Smooth muscle cell (in vitro differentiated cells): ENCODE measurements around the gene BRI3BP. TPM values are rescaled to one million over a fixed set of nuclear protein-coding genes. Genes with fewer than 3 reads are reported as not detected.

Experiments used
- DNase-seq: peaks from one replicate; lab custom pipeline; 2025; ENCODE audit not compliant: unreplicated experiment; lab: John Stamatoyannopoulos, UW
- H2AFZ ChIP-seq: fragments of 200-600 bp; sonication (generic); 2 replicates; pipeline ENCODE4 v1.6.0; 2016; ENCODE audit warnings: antibody characterized with exemption, low read depth, mild to moderate bottlenecking
- H3F3A ChIP-seq: fragments of 200-600 bp; sonication (generic); 2 replicates; pipeline ENCODE4 v1.6.0; 2017; ENCODE audit warnings: antibody characterized with exemption, low read depth
- H3K27ac ChIP-seq: fragments of 200-600 bp; sonication (generic); 2 replicates; pipeline ENCODE4 v1.5.1; 2016; ENCODE audit warnings: low read depth, mild to moderate bottlenecking
- H3K27me3 ChIP-seq: fragments of 200-600 bp; sonication (generic); 2 replicates; pipeline ENCODE4 v1.6.1; 2016; ENCODE audit warnings: low read depth, mild to moderate bottlenecking
- H3K36me3 ChIP-seq: fragments of 200-600 bp; sonication (generic); 2 replicates; pipeline ENCODE4 v1.5.1; 2016; ENCODE audit warnings: low read depth
- H3K4me1 ChIP-seq: fragments of 200-600 bp; sonication (generic); 2 replicates; pipeline ENCODE4 v1.5.1; 2016; ENCODE audit warnings: low read depth
- H3K4me2 ChIP-seq: fragments of 200-600 bp; sonication (generic); 2 replicates; pipeline ENCODE4 v1.6.0; 2016; ENCODE audit warnings: mild to moderate bottlenecking
- H3K4me3 ChIP-seq: fragments of 200-600 bp; sonication (generic); 2 replicates; pipeline ENCODE4 v1.5.1; 2016; ENCODE audit warnings: mild to moderate bottlenecking
- H3K79me2 ChIP-seq: fragments of 200-600 bp; sonication (generic); 2 replicates; pipeline ENCODE4 v1.6.0; 2016; ENCODE audit warnings: low read depth, mild to moderate bottlenecking
- H3K9ac ChIP-seq: fragments of 200-600 bp; sonication (generic); 2 replicates; pipeline ENCODE4 v1.6.0; 2016; ENCODE audit warnings: low read depth
- H3K9me3 ChIP-seq: fragments of 200-600 bp; sonication (generic); replicated peaks from 2 replicates; pipeline ENCODE4 v1.5.1; 2016; ENCODE audit warnings: low read depth
- H4K20me1 ChIP-seq: fragments of 200-600 bp; sonication (generic); 2 replicates; pipeline ENCODE4 v1.6.0; 2016; ENCODE audit warnings: low read depth
- CTCF ChIP-seq: fragments of 200-600 bp; sonication (generic); IDR thresholded peaks from 2 replicates; pipeline ENCODE4 v1.5.1; 2017; ENCODE audit warnings: borderline replicate concordance, mild to moderate bottlenecking, antibody characterized with exemption; ENCODE audit not compliant: insufficient read depth, poor library complexity, severe bottlenecking
- WGBS: methylation state at CpG from one replicate; pipeline ENCODE4 v1.1.7; 2016; ENCODE audit warnings: low lambda C conversion rate; 5-methylcytosine and 5-hydroxymethylcytosine counted together
- polyA plus RNA-seq: library from polyadenylated mRNA; unstranded; fragments of >200 nt; fragmentation: Nextera tagmentation; extraction: Ambion mirVana; gene quantifications from 2 replicates; pipeline ENCODE4 v1.2.1, GENCODE V29; 2016
- total RNA-seq: library from RNA; depleted of rRNA; stranded (reverse); fragments of >200 nt; gene quantifications from 2 replicates; pipeline ENCODE4 v1.2.3, GENCODE V29; 2014

Gene BRI3BP
- 1.3 and 1.8 TPM in 2 replicates for total RNA-seq
- polyA plus RNA-seq = 1.2 and 2.3 TPM in 2 replicates

- no peaks in the 10 kb centered on the region for H3K36me3 ChIP-seq
- TF ChIP-seq CTCF = no peak
- WGBS = under 1% methylated on average over 60 of the region's 112 CpGs
- H3K9ac ChIP-seq = no peak within 1 kb of the TSS
- no peaks in the 10 kb centered on the region for H3F3A ChIP-seq
- H3K4me2 ChIP-seq = peak within 1 kb of the TSS; percentile 100
- DNase-seq = no peak
- H3K79me2 ChIP-seq = peaks cover under 1% of the 10 kb centered on the region
- no peaks in the 10 kb centered on the region for H3K27me3 ChIP-seq
- H3K4me1 ChIP-seq = peaks cover 14% of the 10 kb centered on the region
- no peaks in the 10 kb centered on the region for H4K20me1 ChIP-seq
- H2AFZ ChIP-seq = peak within 1 kb of the TSS; percentile 76
- no peak within 1 kb of the TSS for H3K27ac ChIP-seq
- peak within 1 kb of the TSS; percentile 78 for H3K4me3 ChIP-seq
- no peaks in the 10 kb centered on the region for H3K9me3 ChIP-seq
Observed at GRCh38 chr12:124993626-124994436, at the start of gene BRI3BP. TSS of gene BRI3BP (plus strand) at chr12:124993645. CDS start at chr12:124993791, 146 bp downstream.

GRCh38 chr12:124946447-124946793 lies 47.0 kb upstream of the BRI3BP start:
- no peak for DNase-seq
- H3K9me3 ChIP-seq = no peaks in the 10 kb centered on the region
- H3K27ac ChIP-seq = no peak overlapping the region
- no peak for TF ChIP-seq CTCF
- WGBS = 95% methylated on average over 10 of the region's 10 CpGs
- no peaks in the 10 kb centered on the region for H3K79me2 ChIP-seq
- no peaks in the 10 kb centered on the region for H3K27me3 ChIP-seq
- H3K4me2 ChIP-seq = no peak overlapping the region
- no peak overlapping the region for H3K4me3 ChIP-seq
- H2AFZ ChIP-seq = no peak overlapping the region
- H3K9ac ChIP-seq = no peak overlapping the region
- no peaks in the 10 kb centered on the region for H3K4me1 ChIP-seq
- peaks cover 3% of the 10 kb centered on the region for H3F3A ChIP-seq
- no peaks in the 10 kb centered on the region for H4K20me1 ChIP-seq
- H3K36me3 ChIP-seq = no peaks in the 10 kb centered on the region

- DNase-seq = no peak
- Histone ChIP-seq H3K27me3 (no peaks in the 10 kb centered on the region), H4K20me1 (no peaks in the 10 kb centered on the region), H3K9me3 (no peaks in the 10 kb centered on the region), H3K4me3 (no peak overlapping the region), H3K4me2 (no peak overlapping the region), H3K36me3 (no peaks in the 10 kb centered on the region), H3F3A (no peaks in the 10 kb centered on the region), H3K27ac (no peak overlapping the region), H2AFZ (no peak overlapping the region), H3K79me2 (no peaks in the 10 kb centered on the region), H3K4me1 (no peaks in the 10 kb centered on the region), H3K9ac (no peak overlapping the region)
- TF ChIP-seq CTCF = no peak
- WGBS = 98% methylated on average over 11 of the region's 11 CpGs
Observed at GRCh38 chr12:124947013-124947412, 46.4 kb upstream of the BRI3BP start.
